ENCODE results near the gene NIPA2. TPM values are rescaled to one million over a fixed set of nuclear protein-coding genes. Genes with fewer than 3 reads are reported as not detected.

NIPA2 gene
- total RNA-seq, 1 experiment from 2014 or later = 87.2 TPM

- no TSS peak for BruUV-seq (replicated peaks)
- Histone ChIP-seq H3K4me1 (ENCODE audit: insufficient read depth, low read length, poor library complexity, severe bottlenecking) (no peaks in the 10 kb centered on the region), H3K36me3 (ENCODE audit: insufficient read depth, low read length, poor library complexity, severe bottlenecking) (peaks cover 12% of the 10 kb centered on the region), H3K9me3 (ENCODE audit: low read depth, low read length, poor library complexity, severe bottlenecking) (no peaks in the 10 kb centered on the region), H3K27me3 (replicated peaks; ENCODE audit: insufficient read depth, low read depth, low read length, poor library complexity) (no peaks in the 10 kb centered on the region), H3K27ac (ENCODE audit: low read depth, low read length, poor library complexity, severe bottlenecking) (no peak overlapping the region), H3K4me3 (ENCODE audit: low read depth, low read length, poor library complexity, severe bottlenecking) (no peak overlapping the region)
- TF ChIP-seq CTCF (conservative IDR thresholded peaks at IDR 0.05; ENCODE audit: low read depth, low read length) (no peak), EZH2 (IDR thresholded peaks at IDR 0.05; ENCODE audit: borderline replicate concordance, low read depth, low read length, poor library complexity, severe bottlenecking) (no peak)
- intact Hi-C loops (cut with micrococcal nuclease; ENCODE audit: unreplicated experiment) = no loop called here
- ChIA-PET CTCF (no interaction called here), POLR2A (ENCODE audit: low non-redundant PET) (no interaction called here)
- no peak for DNase-seq (ENCODE audit: low spot score)
Measured at GRCh38 chr15:22819651-22820050, 18.8 kb upstream of the NIPA2 start.

GRCh38 chr15:22823495-22824128 lies 14.9 kb upstream of the NIPA2 start:
- DNase-seq (ENCODE audit: low spot score) = no peak
- TF ChIP-seq EZH2 (IDR thresholded peaks at IDR 0.05; ENCODE audit: borderline replicate concordance, low read depth, low read length, poor library complexity, severe bottlenecking) (no peak), CTCF (conservative IDR thresholded peaks at IDR 0.05; ENCODE audit: low read depth, low read length) (no peak)
- H3K4me1 ChIP-seq (ENCODE audit: insufficient read depth, low read length, poor library complexity, severe bottlenecking) = no peaks in the 10 kb centered on the region
- intact Hi-C loops (cut with micrococcal nuclease; ENCODE audit: unreplicated experiment) = no loop called here
- H3K4me3 ChIP-seq (ENCODE audit: low read depth, low read length, poor library complexity, severe bottlenecking) = no peak overlapping the region
- ChIA-PET CTCF (no interaction called here), POLR2A (ENCODE audit: low non-redundant PET) (no interaction called here)
- H3K27ac ChIP-seq (ENCODE audit: low read depth, low read length, poor library complexity, severe bottlenecking) = no peak overlapping the region
- BruUV-seq (replicated peaks) = no TSS peak
- no peaks in the 10 kb centered on the region for H3K27me3 ChIP-seq (replicated peaks; ENCODE audit: insufficient read depth, low read depth, low read length, poor library complexity)
- H3K36me3 ChIP-seq (ENCODE audit: insufficient read depth, low read length, poor library complexity, severe bottlenecking) = peaks cover 12% of the 10 kb centered on the region
- H3K9me3 ChIP-seq (ENCODE audit: low read depth, low read length, poor library complexity, severe bottlenecking) = no peaks in the 10 kb centered on the region

DNA sequence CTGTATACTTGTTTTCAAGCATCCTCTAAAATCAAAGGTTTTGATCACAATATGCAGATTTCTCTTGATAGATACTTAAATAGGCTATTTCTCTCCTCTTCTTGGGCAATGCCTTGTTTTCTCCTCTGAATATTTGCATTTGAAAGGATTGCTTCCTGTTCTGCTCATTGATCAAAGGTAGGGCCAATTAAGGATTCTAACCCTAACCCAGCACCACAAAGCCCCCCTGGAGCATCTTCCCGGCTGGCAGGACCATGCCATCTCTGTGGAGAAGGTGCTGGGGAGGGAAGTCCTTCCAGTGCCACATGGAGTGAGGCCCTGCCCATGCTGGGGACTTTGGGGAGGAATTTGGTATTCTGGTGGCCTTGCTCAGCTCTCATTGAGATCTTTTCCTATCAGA lies 11.3 kb upstream of the NIPA2 start:
- intact Hi-C loops (cut with micrococcal nuclease; ENCODE audit: unreplicated experiment) = no loop called here
- no peaks in the 10 kb centered on the region for H3K27me3 ChIP-seq (replicated peaks; ENCODE audit: insufficient read depth, low read depth, low read length, poor library complexity)
- peaks cover 8% of the 10 kb centered on the region for H3K36me3 ChIP-seq (ENCODE audit: insufficient read depth, low read length, poor library complexity, severe bottlenecking)
- ChIA-PET POLR2A (ENCODE audit: low non-redundant PET) (no interaction called here), CTCF (no interaction called here)
- BruUV-seq (replicated peaks) = no TSS peak
- DNase-seq (ENCODE audit: low spot score) = no peak
- H3K4me1 ChIP-seq (ENCODE audit: insufficient read depth, low read length, poor library complexity, severe bottlenecking) = no peaks in the 10 kb centered on the region
- H3K9me3 ChIP-seq (ENCODE audit: low read depth, low read length, poor library complexity, severe bottlenecking) = no peaks in the 10 kb centered on the region
- no peak for TF ChIP-seq CTCF (conservative IDR thresholded peaks at IDR 0.05; ENCODE audit: low read depth, low read length)
- TF ChIP-seq EZH2 (IDR thresholded peaks at IDR 0.05; ENCODE audit: borderline replicate concordance, low read depth, low read length, poor library complexity, severe bottlenecking) = no peak
- H3K4me3 ChIP-seq (ENCODE audit: low read depth, low read length, poor library complexity, severe bottlenecking) = no peak overlapping the region
- H3K27ac ChIP-seq (ENCODE audit: low read depth, low read length, poor library complexity, severe bottlenecking) = no peak overlapping the region
